ENCODE measurements around the gene TUFM. TPM values are rescaled to one million over a fixed set of nuclear protein-coding genes. Genes with fewer than 3 reads are reported as not detected.
A peak's percentile ranks its signal among the peaks of the same experiment; 100 is the strongest.
"Not testable (repeated sequence)": the region's sequence is repeated elsewhere in the genome, so short reads cannot be mapped to it uniquely, and the experiment has no call there.

Gene TUFM
- polyA plus RNA-seq (ENCODE audit: low read depth in 6 of 6): 100 to 1,000 TPM; 123 to 231 (median 129) TPM

- peak; percentile 97 for DNase-seq
- Mint-ChIP-seq H3K27ac (peak within 1 kb of the TSS; percentile 79 to 98 (median 95)), H3K9me3 (no peaks in the 10 kb centered on the region), H3K4me3 (peak within 1 kb of the TSS; percentile 88 to 98 (median 94)), H3K36me3 (peaks cover 0 to 8% of the 10 kb centered on the region in 2 donors), H3K4me1 (peaks cover 26 to 36% (median 34%) of the 10 kb centered on the region in 3 donors), H3K27me3 (no peaks in the 10 kb centered on the region)
- peak; percentile 94 to 95 for ATAC-seq (ENCODE audit: low read depth in 2 of 2)
Measured at GRCh38 chr16:28846080-28846932, at the start of gene TUFM. Gene TUFM, minus strand, starts transcription at chr16:28846348. Its CDS starts 79 bp downstream, at chr16:28846269.

DNA sequence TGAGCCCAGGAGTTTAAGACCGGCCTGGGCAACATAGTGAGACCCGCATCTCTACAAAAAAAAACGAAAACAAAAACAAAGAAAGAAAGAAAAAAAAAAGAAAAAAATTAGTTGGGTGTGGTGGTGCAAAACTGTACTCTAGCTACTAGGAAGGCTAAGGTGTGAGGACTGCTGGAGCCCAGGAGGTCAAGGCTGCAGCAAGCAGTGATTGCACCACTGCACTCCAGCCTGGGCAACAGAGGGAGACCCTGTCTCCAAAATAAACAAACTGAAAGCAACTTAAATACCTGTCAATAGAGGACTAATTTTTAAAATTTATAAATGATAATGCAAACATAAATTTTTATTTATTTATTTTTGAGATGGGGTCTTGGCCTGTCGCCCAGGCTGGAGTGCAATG lies 49.5 kb upstream of the TUFM start:
- Mint-ChIP-seq H3K4me1 (peaks cover 0 to 5% (median 2%) of the 10 kb centered on the region in 3 donors), H3K9me3 (no peaks in the 10 kb centered on the region), H3K27ac (no peak overlapping the region), H3K27me3 (no peaks in the 10 kb centered on the region), H3K36me3 (no peaks in the 10 kb centered on the region), H3K4me3 (no peak overlapping the region)
- DNase-seq: no peak
- ATAC-seq (ENCODE audit: low read depth in 2 of 2): no peak

DNA sequence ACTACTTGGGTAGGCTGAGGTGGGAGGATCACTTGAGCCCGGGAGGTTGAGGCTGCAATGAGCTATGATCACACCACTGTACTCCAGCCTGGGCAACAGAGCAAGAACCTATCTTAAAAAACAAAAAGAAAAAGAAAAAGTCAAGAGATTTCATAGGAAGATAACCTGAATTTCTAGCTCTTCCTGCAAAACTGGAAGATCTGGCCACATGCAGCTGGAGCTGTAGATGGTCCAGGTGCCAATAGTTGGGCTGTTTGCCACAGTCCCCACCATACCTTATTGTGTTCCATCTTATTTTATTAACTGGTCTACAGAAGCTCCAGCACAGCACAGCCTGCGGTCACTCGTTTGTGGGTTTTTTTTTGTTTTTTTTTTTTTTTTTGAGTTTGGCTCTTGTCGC lies 47.1 kb upstream of the TUFM start:
- Mint-ChIP-seq H3K36me3 (no peaks in the 10 kb centered on the region), H3K27me3 (no peaks in the 10 kb centered on the region), H3K27ac (no peak overlapping the region), H3K4me1 (peaks cover 0 to 5% (median 3%) of the 10 kb centered on the region in 3 donors), H3K4me3 (no peak overlapping the region), H3K9me3 (no peaks in the 10 kb centered on the region)
- ATAC-seq (ENCODE audit: low read depth in 2 of 2) (no peak), DNase-seq (no peak)

- no peaks in the 10 kb centered on the region for H3K36me3 Mint-ChIP-seq
- no peak for ATAC-seq (ENCODE audit: low read depth in 2 of 2)
- peaks cover 0 to 5% (median 3%) of the 10 kb centered on the region in 3 donors for H3K4me1 Mint-ChIP-seq
- no peaks in the 10 kb centered on the region for H3K27me3 Mint-ChIP-seq
- no peak for DNase-seq
- no peaks in the 10 kb centered on the region for H3K9me3 Mint-ChIP-seq
- H3K4me3 Mint-ChIP-seq: no peak overlapping the region
- no peak overlapping the region for H3K27ac Mint-ChIP-seq
Measured at GRCh38 chr16:28891964-28892890, 46.1 kb upstream of the TUFM start.

GRCh38 chr16:28890355-28890754 lies 44.2 kb upstream of the TUFM start:
- DNase-seq; H3K36me3 Mint-ChIP-seq; ATAC-seq (ENCODE audit: low read depth in 2 of 2); H3K27ac Mint-ChIP-seq; H3K27me3 Mint-ChIP-seq; H3K4me1 Mint-ChIP-seq; H3K9me3 Mint-ChIP-seq: not testable (repeated sequence)
- peak overlapping the region in 1 of 8 donors; percentile 33 for H3K4me3 Mint-ChIP-seq

- ATAC-seq (ENCODE audit: low read depth in 2 of 2) (no peak), DNase-seq (no peak)
- Mint-ChIP-seq H3K27ac (peak overlapping the region in 1 of 6 donors; percentile 61), H3K27me3 (no peaks in the 10 kb centered on the region), H3K36me3 (no peaks in the 10 kb centered on the region), H3K4me1 (peaks cover 0 to 6% (median 5%) of the 10 kb centered on the region in 3 donors), H3K4me3 (no peak overlapping the region), H3K9me3 (no peaks in the 10 kb centered on the region)
Measured at GRCh38 chr16:28886945-28887344, 40.8 kb upstream of the TUFM start.

GRCh38 chr16:28884045-28884444 lies 37.9 kb upstream of the TUFM start:
- DNase-seq: no peak
- Mint-ChIP-seq H3K27ac (peak overlapping the region in 2 of 6 donors; percentile 13 to 19), H3K9me3 (no peaks in the 10 kb centered on the region), H3K4me1 (peaks cover 11 to 20% (median 17%) of the 10 kb centered on the region in 3 donors), H3K27me3 (peaks cover 5 to 10% (median 9%) of the 10 kb centered on the region in 3 donors), H3K36me3 (no peaks in the 10 kb centered on the region), H3K4me3 (no peak overlapping the region)
- no peak for ATAC-seq (ENCODE audit: low read depth in 2 of 2)

GRCh38 chr16:28883221-28883996 lies 37.3 kb upstream of the TUFM start:
- H3K27ac Mint-ChIP-seq: peak overlapping the region in 1 of 6 donors; percentile 19
- H3K9me3 Mint-ChIP-seq: no peaks in the 10 kb centered on the region
- H3K27me3 Mint-ChIP-seq: peaks cover 5 to 10% (median 9%) of the 10 kb centered on the region in 3 donors
- ATAC-seq (ENCODE audit: low read depth in 2 of 2) (no peak), DNase-seq (no peak)
- H3K4me1 Mint-ChIP-seq: peaks cover 15 to 23% (median 20%) of the 10 kb centered on the region in 3 donors
- no peaks in the 10 kb centered on the region for H3K36me3 Mint-ChIP-seq
- H3K4me3 Mint-ChIP-seq: peak overlapping the region in 1 of 8 donors; percentile 80

GRCh38 chr16:28882551-28883160 lies 36.5 kb upstream of the TUFM start:
- Mint-ChIP-seq H3K9me3 (no peaks in the 10 kb centered on the region), H3K27ac (no peak overlapping the region), H3K36me3 (no peaks in the 10 kb centered on the region), H3K4me3 (no peak overlapping the region), H3K27me3 (peaks cover 5 to 10% (median 9%) of the 10 kb centered on the region in 3 donors), H3K4me1 (peaks cover 15 to 26% (median 24%) of the 10 kb centered on the region in 3 donors)
- DNase-seq: no peak
- ATAC-seq (ENCODE audit: low read depth in 2 of 2): no peak

DNA sequence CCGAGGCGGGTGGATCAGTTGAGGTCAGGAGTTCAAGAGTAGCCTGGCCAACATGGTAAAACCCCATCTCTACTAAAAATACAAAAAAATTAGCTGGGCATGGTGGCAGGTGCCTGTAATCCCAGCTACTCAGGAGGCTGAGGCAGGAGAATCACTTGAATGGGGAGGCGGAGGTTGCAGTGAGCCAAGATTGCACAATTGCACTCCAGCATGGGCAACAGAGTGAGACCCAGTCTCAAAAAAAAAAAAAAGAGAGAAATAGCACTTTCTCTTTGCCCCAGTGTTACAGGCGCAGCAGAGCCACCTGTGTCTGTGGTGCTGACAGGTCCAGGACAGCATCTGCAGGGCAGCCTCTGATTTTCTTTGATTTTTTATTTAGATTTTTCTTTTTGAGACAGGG lies 35.4 kb upstream of the TUFM start:
- Mint-ChIP-seq H3K4me3 (peak overlapping the region in 7 of 8 donors; percentile 69 to 94 (median 86)), H3K4me1 (peaks cover 17 to 26% (median 24%) of the 10 kb centered on the region in 3 donors)
- not testable (repeated sequence) for ATAC-seq (ENCODE audit: low read depth in 2 of 2); H3K27ac Mint-ChIP-seq; H3K36me3 Mint-ChIP-seq; H3K9me3 Mint-ChIP-seq; H3K27me3 Mint-ChIP-seq; DNase-seq

DNA sequence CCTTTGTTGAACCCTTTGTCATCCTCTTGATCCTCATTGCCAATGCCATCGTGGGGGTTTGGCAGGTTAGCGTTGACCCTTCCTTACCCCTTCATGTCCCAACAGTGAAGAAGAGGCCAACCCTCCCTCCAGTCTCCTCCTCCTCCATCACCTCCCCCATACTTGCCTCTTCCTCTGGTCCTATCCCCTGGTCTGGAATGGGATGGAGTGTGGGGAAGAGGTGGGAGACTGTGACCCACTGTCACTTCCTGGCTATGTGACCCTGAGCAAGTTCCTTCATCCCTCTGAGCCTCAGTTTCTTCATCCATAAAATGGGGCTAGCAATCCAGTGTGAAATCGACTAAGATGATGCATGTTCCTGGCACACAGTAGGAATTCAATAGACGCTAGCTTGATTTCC lies 34.8 kb upstream of the TUFM start:
- peak overlapping the region in 2 of 6 donors; percentile 34 to 75 for H3K27ac Mint-ChIP-seq
- peaks cover 5 to 10% (median 9%) of the 10 kb centered on the region in 3 donors for H3K27me3 Mint-ChIP-seq
- no peaks in the 10 kb centered on the region for H3K9me3 Mint-ChIP-seq
- H3K4me3 Mint-ChIP-seq: peak overlapping the region; percentile 75 to 94 (median 88)
- peaks cover 17 to 26% (median 24%) of the 10 kb centered on the region in 3 donors for H3K4me1 Mint-ChIP-seq
- DNase-seq (no peak), ATAC-seq (ENCODE audit: low read depth in 2 of 2) (no peak)
- H3K36me3 Mint-ChIP-seq: no peaks in the 10 kb centered on the region

DNA sequence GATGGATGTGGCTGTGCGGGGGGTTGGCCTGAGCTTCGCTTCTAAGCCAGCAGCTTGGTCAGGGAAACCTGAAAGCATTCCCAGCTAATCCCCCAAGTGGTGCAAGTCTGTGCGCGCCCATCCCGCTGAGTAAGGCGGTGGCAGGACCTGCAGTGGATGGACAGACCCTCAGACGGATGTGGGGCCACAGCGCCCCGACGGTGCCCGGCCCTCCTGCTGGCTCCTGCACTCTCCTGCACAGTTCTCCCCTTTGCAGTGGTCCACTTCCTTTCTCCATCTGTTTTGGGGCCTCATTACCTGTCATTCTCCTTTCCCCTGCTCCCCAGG lies 34.4 kb upstream of the TUFM start:
- Mint-ChIP-seq H3K9me3 (no peaks in the 10 kb centered on the region), H3K27me3 (peaks cover 5 to 10% (median 9%) of the 10 kb centered on the region in 3 donors), H3K4me3 (peak overlapping the region; percentile 75 to 94 (median 88)), H3K36me3 (no peaks in the 10 kb centered on the region), H3K27ac (peak overlapping the region in 1 of 6 donors; percentile 34), H3K4me1 (peaks cover 17 to 29% (median 24%) of the 10 kb centered on the region in 3 donors)
- no peak for DNase-seq
- ATAC-seq (ENCODE audit: low read depth in 2 of 2): no peak
